Activated CD4-positive, alpha-beta T cell treated with anti-CD3 and anti-CD28 coated beads, Interleukin-2, amount 50 U/mL, for 16 hours (primary cell): ENCODE results near the gene PLAAT2.
"Not testable (repeated sequence)": the region's sequence is repeated elsewhere in the genome, so short reads cannot be mapped to it uniquely, and the experiment has no call there.

Source experiments
- DNase-seq: peaks from one replicate; pipeline ENCODE4 v3.0.0-alpha.2; 2020

The PLAAT2 gene

DNA sequence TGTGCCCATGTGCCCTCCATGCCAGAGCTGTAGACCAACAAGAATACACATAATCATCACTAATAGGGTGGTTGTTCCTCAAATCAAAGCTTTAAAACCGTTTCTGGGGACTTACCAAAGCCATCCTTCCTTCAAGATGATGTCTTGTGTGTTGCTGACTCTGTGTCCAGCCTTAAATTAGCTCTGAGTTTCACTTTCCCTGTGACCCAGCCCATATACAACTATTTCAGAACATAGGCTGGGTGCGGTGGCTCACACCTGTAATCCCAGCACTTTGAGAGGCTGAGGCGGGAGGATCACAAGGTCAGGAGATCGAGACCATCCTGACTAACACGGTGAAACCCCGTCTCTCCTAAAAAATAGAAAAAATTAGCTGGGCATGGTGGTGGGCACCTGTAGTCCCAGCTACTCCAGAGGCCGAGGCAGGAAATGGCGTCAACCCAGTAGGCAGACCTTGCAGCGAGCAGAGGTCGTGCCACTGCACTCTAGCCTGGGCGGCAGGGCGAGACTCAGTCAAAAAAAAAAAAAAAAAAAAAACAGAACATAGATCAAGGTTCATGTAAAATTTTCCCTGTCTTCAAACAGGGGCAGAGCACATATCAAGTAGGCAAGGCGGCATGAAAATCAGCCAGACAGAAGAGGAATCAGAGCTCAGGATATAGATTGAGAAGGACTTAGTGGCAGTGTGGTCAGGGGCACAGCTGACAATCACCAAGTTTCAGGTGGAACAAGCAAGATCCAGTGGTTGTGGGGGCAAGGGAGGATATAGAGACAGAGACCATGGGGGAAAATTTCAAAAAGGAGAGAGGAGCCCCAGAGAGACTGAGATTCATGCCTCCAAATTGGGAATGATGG, at the start of gene PLAAT2:
Gene PLAAT2, minus strand, starts transcription at position 179 of the 855 bp plus-strand sequence. Its CDS starts 55 bp downstream, at position 124.
- no peak for DNase-seq

GRCh38 chr11:63612181-63612580, 49.0 kb upstream of the PLAAT2 start:
- DNase-seq = no peak

DNA sequence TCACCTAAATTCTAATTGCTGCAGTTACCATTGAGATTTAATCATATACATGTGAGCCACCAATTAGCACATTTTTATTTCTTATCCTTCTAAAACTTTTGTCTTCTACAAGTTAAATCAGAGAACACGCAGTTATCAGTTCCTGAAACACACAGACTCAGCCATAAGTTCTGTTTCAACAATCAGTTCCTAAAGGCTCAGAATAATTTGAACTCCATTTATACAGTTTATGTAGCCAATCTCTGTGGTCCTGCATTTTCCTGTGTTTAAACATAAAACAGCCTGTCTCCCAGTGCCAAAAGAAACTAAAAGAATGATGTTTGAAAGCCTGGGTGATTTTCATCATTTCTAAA, 48.2 kb upstream of the PLAAT2 start:
- no peak for DNase-seq

DNA sequence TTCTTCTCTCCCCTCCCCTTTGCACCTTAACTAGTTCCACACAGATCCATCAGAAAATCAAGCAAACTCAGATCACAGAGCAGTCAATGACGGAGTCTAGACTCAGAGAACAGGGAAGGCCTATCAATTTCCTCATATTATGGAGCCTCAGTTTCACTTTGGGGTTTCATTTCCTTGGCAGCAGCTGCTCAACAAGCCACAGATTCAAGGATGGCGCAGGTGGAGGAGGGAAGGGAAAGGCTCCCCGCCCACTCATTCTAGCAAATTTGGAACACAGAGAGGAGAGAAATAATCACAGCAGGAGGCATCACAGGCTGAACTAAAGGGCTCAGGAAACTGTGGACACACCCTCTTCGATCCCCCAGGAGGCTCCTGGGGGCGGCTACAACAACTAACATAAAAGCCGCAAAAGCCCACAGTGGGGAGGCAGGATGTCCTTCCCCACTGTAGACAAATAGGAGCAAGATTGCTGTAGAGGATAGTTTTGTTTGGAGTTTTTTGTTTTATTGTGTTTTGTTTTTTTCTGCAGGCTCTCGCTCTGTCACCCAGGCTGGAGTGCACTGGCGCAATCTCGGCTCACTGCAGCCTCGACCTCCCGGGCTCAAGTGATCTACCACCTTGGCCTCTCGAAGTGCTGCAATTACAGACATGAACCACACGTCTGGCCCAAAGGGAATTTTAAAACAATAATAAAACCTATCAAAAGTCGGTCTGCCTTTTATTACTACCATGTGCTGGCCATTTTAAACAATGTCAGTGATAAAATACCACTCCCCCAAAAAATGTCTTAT, 47.6 kb upstream of the PLAAT2 start:
- DNase-seq = no peak

DNA sequence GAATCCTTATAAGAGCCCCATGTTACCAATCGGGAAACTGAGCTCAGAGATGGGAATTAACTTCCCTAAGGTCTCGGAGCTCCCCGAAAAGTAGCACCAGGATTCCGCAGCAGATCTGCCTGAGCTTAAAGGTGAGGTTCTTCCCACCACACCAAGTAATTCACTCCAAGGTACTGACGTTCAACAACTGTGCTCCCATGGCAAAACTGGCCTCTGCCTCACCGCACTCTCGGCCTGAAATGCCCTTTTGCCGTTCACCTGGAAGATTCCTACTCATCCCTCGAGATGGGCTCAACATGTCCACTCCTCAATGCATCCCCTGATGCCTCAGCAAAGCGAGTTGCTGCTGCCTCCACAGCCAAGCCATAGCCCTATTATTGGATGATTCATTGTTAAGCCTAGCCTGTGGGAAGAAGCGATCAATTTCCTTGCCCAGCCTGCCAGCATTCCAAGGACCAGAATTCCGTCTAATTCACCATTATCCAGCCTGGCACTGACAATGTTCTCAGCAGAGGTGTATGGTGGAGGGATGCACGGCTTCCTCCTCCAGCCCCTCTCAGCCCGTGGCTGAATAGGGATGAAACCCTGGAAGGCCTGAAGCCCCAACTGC, 46.9 kb upstream of the PLAAT2 start:
- no peak for DNase-seq

- DNase-seq = no peak
Observed at GRCh38 chr11:63609536-63609935, 46.4 kb upstream of the PLAAT2 start.

- DNase-seq = no peak
Observed at GRCh38 chr11:63608353-63609345, 45.5 kb upstream of the PLAAT2 start.

DNA sequence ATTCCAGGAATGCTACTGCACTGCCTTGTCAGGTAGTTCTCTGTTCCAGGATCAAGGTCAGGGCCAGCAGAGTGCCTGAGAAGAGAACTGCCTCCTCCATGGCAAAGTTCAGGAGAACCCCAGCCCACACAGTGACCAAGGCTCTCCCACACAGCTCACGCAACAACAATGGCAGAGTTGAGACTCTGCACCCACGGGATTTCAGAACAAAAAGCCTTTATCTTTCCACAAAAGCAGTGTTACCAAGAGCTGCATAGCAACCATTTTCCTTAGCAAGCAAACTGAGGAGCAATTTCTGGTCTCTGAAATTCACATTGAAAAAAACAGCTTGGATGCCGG, 40.0 kb upstream of the PLAAT2 start:
- DNase-seq = no peak

DNA sequence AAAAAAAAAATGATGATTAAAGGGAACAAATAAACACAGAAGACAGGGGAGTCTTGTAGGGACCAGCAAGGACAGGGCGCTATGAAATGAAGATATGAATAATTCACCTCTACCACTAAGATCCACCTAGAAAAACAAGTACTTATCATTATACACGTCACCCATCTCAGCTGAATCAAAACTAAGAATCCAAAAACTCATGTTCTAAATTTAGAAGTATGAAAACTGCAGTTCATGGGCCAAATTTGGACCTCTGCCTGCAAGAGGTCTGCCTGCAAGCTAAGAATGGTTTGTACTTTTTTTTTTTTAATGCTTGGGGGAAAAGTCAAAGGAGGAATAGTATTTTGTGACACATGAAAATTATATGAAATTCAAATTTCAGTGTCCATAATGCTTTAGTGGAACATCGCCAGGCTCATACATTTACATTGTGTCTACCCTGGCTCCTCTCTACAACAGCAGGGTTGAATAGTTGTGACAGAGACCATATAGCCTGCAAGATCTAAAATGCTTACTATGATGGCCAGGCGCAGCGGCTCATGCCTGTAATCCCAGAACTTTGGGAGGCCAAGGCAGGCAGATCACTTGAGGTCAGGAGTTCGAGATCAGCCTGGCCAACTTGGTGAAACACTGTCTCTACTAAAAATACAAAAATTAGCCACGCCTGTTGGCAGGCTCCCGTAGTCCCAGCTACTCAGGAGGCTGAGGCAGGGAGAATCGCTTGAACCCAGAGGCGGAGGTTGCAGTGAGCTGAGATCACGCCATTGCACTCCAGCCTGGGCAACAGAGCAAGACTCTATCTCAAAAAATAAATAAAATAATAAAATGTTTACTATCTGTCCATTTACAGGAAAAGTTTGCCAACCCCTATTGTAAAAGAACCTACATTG, 39.4 kb upstream of the PLAAT2 start:
- not testable (repeated sequence) for DNase-seq

DNA sequence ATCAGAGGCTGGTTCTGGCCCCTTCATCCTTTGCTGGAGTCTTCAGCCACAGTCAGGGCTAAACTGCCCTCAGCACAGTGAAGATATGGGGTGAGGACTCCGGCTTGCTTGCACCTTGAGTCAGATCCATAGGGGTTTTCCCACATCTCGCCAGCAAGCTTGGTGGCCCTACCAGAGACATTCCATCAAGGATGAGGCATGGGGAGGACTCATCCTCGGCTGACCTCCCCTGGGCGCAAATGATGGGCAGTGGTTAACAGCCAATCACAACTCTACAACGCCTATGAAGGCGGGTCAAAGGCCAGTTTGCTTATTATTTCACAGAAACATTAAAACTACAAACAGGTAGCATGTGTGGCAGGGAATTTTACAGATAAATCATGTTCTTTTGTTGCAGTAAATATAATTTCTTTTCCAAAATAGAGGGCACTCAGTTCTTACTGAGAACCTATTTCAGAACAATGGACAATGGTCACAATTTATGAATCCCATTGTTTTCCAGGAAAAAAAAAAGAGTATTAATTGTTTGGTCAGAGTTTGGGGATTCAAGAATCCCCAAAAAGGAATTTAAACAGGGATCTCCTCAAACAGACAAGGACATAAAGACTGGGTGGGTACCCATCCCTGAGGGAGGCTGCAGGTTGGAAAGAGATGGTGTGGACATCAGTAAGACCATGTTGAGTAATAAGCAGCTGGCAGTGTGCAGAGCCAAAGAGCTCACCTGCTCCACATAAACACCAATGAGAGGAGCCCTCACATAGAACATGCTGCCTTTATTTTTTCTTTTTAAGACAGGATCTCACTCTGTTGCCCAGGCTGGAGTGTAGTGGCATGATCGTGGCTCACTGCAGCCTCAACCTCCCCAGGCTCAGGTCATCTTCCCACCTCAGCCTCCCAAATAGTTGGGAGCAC, 36.3 kb upstream of the PLAAT2 start:
- no peak for DNase-seq

DNA sequence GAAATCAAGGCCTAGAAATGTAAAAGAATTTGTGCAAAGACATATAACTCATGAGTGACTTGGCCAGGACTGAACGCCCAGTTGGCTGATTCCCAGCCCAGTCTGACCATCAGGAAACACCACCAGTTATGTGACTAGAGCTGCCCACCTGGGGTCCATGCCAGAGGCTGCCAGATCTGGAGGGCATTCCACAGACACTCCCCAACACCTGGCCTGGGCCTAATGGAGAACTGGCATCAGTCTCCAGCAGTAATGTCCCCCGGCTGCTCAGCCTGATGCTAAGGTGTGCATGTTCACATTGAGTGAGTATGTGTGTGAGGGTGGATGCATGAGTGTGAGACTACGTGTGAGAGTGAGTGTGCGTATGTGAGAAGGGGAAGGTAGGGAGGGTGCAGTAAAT, 35.4 kb upstream of the PLAAT2 start:
- DNase-seq = no peak

GRCh38 chr11:63595296-63595695, 32.1 kb upstream of the PLAAT2 start:
- no peak for DNase-seq

DNA sequence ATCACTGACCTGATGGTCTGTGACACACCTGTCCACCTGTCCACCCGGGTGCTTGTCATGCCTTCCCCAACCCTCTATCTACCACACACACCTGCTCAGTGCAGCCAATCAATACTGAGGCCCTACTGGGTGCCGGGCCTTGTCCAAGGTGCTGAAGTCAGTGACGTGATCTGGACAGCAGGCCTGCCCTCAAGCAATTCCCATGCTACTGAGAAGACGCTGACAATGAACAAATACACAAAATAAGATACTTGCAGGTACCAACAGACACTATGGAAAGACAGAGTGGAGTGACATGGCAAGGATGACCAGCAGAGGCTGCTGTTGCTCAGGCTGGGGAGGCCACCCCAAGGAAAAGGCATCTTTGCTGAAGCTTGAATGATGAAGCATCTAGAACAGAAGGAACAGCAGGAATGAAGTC, 29.8 kb upstream of the PLAAT2 start:
- no peak for DNase-seq

DNA sequence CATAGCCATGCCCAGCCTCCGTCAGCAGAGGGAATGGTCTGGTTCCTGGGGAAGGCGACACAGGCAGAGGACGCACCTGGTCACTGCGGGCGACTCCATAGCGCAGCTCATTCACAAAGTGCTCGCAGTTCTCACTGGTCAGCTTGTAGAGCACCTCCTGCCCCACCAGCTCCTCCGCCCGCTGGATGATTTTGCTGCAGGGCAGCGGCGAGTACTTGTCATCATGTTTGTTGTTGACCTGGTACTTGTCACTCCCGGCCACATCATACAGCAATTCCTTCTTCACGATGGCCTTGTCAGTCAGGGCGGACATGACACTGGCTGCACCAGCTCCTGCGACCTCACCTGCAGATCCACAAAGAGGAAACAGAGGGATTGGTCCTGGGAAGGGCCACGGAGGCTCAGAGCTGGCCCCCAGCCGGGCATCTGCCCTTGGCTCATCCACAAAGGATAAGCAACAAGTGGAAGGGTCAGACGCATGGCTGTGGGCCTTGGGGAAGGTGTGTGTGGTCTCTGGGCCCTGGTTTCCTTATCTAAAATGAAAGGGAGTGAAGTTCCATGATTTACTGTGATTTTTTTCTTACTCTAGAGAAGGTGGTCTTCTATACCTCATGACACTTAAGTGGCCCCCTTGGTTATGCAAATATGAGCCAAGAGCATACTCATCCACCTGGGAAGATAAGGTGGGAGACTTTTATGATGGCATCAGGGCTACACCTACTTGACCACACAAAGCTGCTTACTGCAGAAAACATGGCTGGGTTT, 27.0 kb upstream of the PLAAT2 start:
- DNase-seq = no peak

DNA sequence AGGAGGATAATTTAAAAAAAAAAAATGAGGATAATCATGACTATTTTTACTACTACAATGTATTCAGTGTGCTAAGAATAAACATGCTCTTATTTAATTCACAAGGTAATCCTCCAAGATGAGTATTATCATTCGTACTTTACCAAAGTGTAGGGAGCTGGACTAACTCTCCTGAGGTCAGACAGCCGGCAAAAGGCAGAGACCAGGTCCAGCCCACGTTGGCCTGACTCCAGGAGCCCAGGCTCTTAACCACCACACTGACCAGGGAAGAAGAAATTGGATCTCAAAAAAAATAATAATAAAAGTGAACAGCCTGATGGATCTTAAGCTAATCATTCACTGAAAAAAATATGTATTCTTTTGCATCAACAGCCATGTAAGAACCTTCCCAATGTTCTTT, 25.8 kb upstream of the PLAAT2 start:
- DNase-seq = no peak

GRCh38 chr11:63586451-63587166, 23.4 kb upstream of the PLAAT2 start:
- no peak for DNase-seq

DNA sequence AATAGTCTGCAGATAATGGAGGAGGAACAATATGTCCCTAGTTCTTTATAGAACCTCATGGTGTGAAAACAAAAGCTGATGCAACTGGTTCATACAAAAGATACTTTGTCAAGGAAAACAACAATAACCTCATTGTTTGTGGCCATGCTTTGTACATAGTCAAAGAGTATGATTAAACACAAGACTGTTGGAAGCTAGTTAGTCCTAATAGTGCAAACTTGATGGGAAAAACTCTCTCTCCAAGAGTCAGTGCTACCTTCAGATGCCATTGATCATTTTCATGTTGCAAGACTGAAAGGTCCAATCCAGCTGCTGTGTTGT, 20.1 kb upstream of the PLAAT2 start:
- DNase-seq = no peak

DNA sequence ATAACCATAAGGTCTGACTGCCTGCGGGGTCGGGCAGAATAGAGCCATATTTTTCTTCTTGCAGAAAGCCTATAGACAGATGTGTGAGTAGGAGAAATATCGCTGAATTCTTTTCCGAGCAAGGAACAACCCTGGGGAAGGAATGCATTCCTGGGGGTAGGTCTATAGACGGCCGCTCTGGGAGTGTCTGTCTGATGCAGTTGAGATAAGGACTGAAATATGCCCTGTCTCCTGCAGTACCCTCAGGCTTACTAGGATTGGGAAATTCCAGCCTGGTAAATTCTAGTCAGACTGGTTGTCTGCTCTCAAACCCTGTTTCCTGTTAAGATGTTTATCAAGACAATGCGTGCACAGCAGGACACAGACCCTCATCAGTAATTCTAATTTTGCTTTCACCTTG, 18.0 kb upstream of the PLAAT2 start:
- DNase-seq = not testable (repeated sequence)

DNA sequence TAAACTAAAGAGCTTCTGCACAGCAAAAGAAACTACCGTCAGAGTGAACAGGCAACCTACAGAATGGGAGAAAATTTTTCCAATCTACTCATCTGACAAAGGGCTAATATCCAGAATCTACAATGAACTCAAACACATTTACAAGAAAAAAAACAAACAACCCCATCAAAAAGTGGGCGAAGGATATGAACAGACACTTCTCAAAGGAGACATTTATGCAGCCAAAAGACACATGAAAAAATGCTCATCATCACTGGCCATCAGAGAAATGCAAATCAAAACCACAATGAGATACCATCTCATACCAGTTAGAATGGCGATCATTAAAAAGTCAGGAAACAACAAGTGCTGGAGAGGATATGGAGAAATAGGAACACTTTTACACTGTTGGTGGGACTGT, 15.7 kb upstream of the PLAAT2 start:
- DNase-seq = not testable (repeated sequence)
